ENCODE measurements around the gene PLD1.

DNA sequence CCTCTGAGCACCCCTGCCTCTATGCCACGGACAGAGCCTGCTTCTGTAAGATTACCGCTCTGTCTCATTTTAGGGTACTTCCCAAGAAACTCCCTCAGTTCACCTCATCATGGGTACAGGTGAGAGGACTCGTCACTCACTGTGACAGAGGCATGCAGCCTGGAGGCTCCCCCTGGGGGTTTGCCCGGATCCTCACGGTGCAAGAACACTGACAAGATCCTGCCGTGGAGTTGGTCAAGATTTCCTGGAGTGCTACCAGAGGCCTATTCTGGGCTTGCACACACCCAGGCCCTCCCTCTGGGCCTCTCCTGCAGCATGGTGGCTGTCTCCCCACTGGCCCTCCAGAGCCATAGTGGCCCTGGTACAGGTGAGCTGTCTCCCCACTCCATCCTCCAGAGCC, 247.0 kb downstream of the PLD1 start:
- TF ChIP-seq, protein P1, sequence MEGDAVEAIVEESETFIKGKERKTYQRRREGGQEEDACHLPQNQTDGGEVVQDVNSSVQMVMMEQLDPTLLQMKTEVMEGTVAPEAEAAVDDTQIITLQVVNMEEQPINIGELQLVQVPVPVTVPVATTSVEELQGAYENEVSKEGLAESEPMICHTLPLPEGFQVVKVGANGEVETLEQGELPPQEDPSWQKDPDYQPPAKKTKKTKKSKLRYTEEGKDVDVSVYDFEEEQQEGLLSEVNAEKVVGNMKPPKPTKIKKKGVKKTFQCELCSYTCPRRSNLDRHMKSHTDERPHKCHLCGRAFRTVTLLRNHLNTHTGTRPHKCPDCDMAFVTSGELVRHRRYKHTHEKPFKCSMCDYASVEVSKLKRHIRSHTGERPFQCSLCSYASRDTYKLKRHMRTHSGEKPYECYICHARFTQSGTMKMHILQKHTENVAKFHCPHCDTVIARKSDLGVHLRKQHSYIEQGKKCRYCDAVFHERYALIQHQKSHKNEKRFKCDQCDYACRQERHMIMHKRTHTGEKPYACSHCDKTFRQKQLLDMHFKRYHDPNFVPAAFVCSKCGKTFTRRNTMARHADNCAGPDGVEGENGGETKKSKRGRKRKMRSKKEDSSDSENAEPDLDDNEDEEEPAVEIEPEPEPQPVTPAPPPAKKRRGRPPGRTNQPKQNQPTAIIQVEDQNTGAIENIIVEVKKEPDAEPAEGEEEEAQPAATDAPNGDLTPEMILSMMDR (IDR thresholded peaks at IDR 0.05), result no peak
- no peak for TF ChIP-seq POLR2A (IDR thresholded peaks at IDR 0.05)
- TF ChIP-seq EP300 (IDR thresholded peaks at IDR 0.05), result no peak

All from tibial nerve (tissue), 4 donors.